ENCODE data around the gene IL17B.
"Not testable (repeated sequence)": the region's sequence is repeated elsewhere in the genome, so short reads cannot be mapped to it uniquely, and the experiment has no call there.

Gene IL17B

GRCh38 chr5:149399775-149400174 lies 20.7 kb upstream of the IL17B start:
- DNase-seq, result no peak

GRCh38 chr5:149398747-149399266 lies 19.7 kb upstream of the IL17B start:
- DNase-seq, result not testable (repeated sequence)

GRCh38 chr5:149397530-149397929 lies 18.4 kb upstream of the IL17B start:
- no peak for DNase-seq

- not testable (repeated sequence) for DNase-seq
Measured at GRCh38 chr5:149394996-149395395, 15.9 kb upstream of the IL17B start.

DNA sequence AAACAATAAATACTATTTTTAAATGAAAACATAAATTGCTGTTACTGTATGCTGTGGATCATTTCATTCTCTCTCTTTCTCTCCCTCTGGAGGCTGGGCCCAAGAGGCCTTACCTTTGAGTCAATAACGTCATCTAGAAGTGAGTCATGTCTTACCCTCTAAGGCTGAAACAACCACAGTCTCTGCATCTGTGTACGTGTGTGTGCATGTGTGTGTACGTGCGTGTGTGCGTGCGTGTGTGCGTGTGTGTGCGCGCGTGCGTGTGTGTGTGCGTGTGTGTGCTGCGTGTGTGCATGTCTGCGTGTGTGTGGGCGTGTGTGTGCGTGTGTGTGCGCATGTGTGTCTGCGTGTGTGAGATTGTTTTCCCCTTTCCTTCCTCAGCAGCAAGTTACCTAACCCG lies 13.6 kb upstream of the IL17B start:
- DNase-seq, result no peak

GRCh38 chr5:149391524-149391923 lies 12.4 kb upstream of the IL17B start:
- DNase-seq, result no peak

- DNase-seq, result not testable (repeated sequence)
Measured at GRCh38 chr5:149391076-149391475, 12.0 kb upstream of the IL17B start.

- DNase-seq, result no peak
Measured at GRCh38 chr5:149389552-149390495, 10.7 kb upstream of the IL17B start.

- DNase-seq, result no peak
Measured at GRCh38 chr5:149388498-149389190, 9.6 kb upstream of the IL17B start.

GRCh38 chr5:149387982-149388381 lies 8.9 kb upstream of the IL17B start:
- no peak for DNase-seq

DNA sequence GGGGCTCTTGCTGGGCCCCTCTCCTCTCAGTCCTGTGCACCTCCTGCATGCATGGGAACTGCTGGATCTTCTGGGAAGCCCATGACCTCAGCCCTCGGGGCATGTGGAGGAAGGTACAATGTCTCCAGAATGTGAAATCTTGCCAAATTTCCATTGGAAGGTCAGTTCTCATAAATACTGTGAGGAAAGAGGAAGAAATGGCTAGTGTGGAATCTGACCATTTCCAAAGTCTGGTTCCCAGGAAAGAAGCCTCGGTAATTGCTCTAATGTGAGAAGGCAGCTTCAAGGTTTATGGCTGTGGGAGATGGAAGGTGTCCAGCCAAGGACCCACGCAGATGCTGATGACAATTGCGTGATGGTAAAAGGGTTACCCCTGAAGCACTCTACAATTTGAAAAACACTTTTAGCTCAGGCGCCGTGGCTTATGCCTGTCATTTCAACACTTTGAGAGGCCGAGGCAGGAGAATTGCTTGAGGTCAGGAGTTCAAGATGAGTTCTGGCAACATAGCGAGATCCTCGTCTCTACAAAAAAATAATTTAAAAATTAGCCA lies 8.1 kb upstream of the IL17B start:
- DNase-seq, result no peak

DNA sequence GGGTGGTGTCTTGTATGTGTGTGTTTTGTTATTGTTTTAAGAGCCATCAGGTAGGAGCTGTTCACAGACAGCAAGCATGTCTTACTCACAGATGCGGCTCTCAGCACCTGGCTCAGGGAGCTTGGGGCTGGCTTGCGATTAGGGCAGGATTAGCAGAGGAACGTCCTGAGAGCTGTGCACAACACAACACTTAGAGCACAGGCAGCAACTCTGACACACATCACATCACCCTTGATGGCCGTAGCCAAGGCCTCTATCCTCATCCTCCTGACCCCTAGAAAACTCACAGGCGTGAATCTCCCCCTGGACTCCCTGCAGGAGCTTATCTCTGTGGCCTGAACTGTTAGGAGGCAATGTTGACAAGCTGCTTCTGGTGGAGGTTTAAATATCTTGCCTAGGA lies 7.1 kb upstream of the IL17B start:
- no peak for DNase-seq

- no peak for DNase-seq
Measured at GRCh38 chr5:149383399-149383798, 4.3 kb upstream of the IL17B start.

DNA sequence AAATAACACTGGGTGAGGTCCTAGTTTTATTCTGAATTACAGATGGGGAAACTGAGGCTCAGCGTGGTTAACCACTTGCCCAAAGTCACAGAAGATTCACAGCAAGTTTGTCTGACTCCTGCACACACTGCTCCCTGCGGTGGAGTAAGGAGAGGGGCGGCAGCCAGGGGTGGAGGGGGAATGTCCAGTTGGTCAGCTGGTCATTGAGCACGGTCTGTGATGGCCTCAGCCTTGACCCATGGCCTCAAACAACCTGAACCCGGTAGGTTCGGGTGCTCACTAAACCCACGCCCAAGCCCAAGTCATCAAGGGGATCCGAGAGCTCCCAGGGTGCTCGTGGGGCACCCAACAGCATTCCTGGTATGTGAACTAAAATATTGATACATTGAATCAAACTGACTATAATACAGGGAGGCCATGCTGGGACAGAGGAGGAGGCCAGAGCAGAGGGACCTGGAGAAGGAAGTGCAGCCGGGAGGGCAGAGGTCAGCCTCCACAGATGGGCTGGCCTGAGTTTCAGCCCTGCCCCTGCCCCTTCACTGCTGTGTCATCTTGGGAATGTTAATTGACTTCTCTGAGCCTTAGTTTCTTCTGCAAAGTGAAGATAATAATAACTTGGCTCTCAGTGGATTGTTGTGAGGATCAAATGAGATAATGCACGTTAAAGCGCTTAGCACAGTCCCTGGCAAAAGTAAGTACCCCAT lies 3.6 kb upstream of the IL17B start:
- no peak for DNase-seq

GRCh38 chr5:149381986-149382338 lies 2.9 kb upstream of the IL17B start:
- peak; percentile 67 for DNase-seq

GRCh38 chr5:149381261-149381985 lies 2.3 kb upstream of the IL17B start:
- no peak for DNase-seq

- DNase-seq, result no peak
Measured at GRCh38 chr5:149380466-149381121, 1.5 kb upstream of the IL17B start.

GRCh38 chr5:149379818-149380374 lies 804 bp upstream of the IL17B start:
- DNase-seq, result no peak

- DNase-seq, result no peak
Measured at GRCh38 chr5:149378241-149378820, 761 bp downstream of the IL17B start.

GRCh38 chr5:149376711-149377447 lies 2.2 kb downstream of the IL17B start:
- no peak for DNase-seq
